ENCODE data around the gene FGD5. TPM values are rescaled to one million over a fixed set of nuclear protein-coding genes. Genes with fewer than 3 reads are reported as not detected.

The FGD5 gene
- total and polyA plus RNA-seq, 8 donors, result 1.2 to 34.1 (median 9.0) TPM

- Histone ChIP-seq H3K36me3 (peaks cover 0 to 11% (median 5%) of the 10 kb centered on the region in 4 donors), H3K27me3 (peaks cover 0 to 6% (median 0%) of the 10 kb centered on the region in 3 donors), H3K27ac (no peak overlapping the region), H3K4me1 (peaks cover 0 to 10% (median 0%) of the 10 kb centered on the region in 4 donors), H3K4me3 (no peak overlapping the region), H3K9me3 (no peaks in the 10 kb centered on the region)
- WGBS, 5 donors, result 76 to 85% (median 83%) methylated on average over 12 to 14 of the region's 14 CpGs
- intact Hi-C loops (cut with DNase I; ENCODE audit: low total_unique reads), result no loop called here
- TF ChIP-seq POLR2AphosphoS5 (IDR thresholded peaks at IDR 0.05) (no peak), POLR2A (IDR thresholded peaks at IDR 0.05) (no peak), CTCF (IDR thresholded peaks at IDR 0.05) (no peak), EP300 (IDR thresholded peaks at IDR 0.05) (no peak)
- peak in 1 of 2 donors; percentile 11 for DNase-seq
These were observed 95.4 kb downstream of the FGD5 start for GRCh38 chr3:14913926-14914778.

DNA sequence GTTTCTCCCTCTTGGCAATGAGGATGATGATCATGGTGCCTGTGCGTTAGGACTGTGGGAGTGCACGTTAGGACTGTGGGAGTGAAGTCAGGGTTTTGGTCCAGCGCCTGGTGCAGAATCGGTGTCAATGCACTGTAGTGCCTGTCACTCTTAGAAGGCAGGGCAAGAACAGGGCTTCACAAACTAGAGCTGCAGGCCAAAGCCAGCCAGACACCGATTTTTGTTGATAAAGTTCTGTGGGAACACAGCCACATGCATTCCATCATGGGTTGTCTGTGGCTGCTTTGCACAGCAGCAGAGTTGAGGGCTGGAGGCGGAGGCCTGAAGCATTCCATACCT, 96.0 kb downstream of the FGD5 start:
- peak in 1 of 2 donors; percentile 16 for DNase-seq
- Histone ChIP-seq H3K27me3 (peaks cover 0 to 6% (median 0%) of the 10 kb centered on the region in 3 donors), H3K4me3 (no peak overlapping the region), H3K27ac (no peak overlapping the region), H3K9me3 (no peaks in the 10 kb centered on the region), H3K36me3 (peaks cover 0 to 11% (median 5%) of the 10 kb centered on the region in 4 donors), H3K4me1 (peaks cover 0 to 10% (median 0%) of the 10 kb centered on the region in 4 donors)
- intact Hi-C loops (cut with DNase I; ENCODE audit: low total_unique reads), result no loop called here
- WGBS, 5 donors, result 60 to 73% (median 69%) methylated on average over 6 of the region's 6 CpGs
- TF ChIP-seq POLR2A (IDR thresholded peaks at IDR 0.05), result no peak
- no peak for TF ChIP-seq EP300 (IDR thresholded peaks at IDR 0.05)
- no peak for TF ChIP-seq POLR2AphosphoS5 (IDR thresholded peaks at IDR 0.05)
- no peak for TF ChIP-seq CTCF (IDR thresholded peaks at IDR 0.05)

DNA sequence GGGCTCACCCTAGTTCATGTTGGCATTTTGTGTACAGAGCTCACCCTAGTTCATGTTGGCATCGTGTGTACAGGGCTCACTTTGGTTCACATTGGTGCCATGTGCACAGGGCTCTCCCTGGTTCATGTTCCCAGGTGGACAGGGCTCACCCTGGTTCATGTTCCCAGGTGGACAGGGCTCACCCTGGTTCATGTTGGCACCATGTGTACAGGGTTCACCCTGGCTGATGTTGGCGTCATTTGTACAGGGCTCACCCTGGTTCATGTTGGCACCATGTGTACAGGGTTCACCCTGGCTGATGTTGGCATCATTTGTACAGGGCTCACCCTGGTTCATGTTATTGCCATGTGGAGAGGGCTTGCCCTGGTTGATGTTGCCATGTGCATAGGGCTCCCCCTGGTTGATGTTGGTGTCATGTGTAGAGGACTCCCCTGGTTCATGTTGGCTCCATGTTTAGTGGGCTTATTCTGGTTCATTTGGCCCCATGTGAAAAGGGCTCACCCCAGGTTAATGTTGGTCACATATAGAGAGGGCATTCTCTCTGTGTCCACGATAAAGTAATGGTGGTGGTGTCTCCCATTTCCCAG, 97.0 kb downstream of the FGD5 start:
- TF ChIP-seq EP300 (IDR thresholded peaks at IDR 0.05) (no peak), CTCF (IDR thresholded peaks at IDR 0.05) (peak in 2 of 7 experiments; percentile 33 to 45), POLR2AphosphoS5 (IDR thresholded peaks at IDR 0.05) (no peak), POLR2A (IDR thresholded peaks at IDR 0.05) (no peak)
- no peak overlapping the region for H3K27ac ChIP-seq
- intact Hi-C loops (cut with DNase I; ENCODE audit: low total_unique reads), result no loop called here
- H3K9me3 ChIP-seq, result no peaks in the 10 kb centered on the region
- H3K27me3 ChIP-seq, result peaks cover 0 to 6% (median 0%) of the 10 kb centered on the region in 3 donors
- no peak overlapping the region for H3K4me3 ChIP-seq
- peak; percentile 1 to 58 for DNase-seq
- H3K36me3 ChIP-seq, result peaks cover 0 to 10% (median 4%) of the 10 kb centered on the region in 4 donors
- H3K4me1 ChIP-seq, result peaks cover 0 to 11% (median 2%) of the 10 kb centered on the region in 4 donors
- 64 to 96% (median 84%) methylated on average over 2 to 3 of the region's 3 CpGs for WGBS, 5 donors

GRCh38 chr3:14918356-14918860, 99.6 kb downstream of the FGD5 start:
- Histone ChIP-seq H3K4me1 (peaks cover 0 to 18% (median 9%) of the 10 kb centered on the region in 4 donors), H3K9me3 (no peaks in the 10 kb centered on the region), H3K4me3 (no peak overlapping the region), H3K27ac (no peak overlapping the region), H3K27me3 (peaks cover 0 to 6% (median 0%) of the 10 kb centered on the region in 3 donors), H3K36me3 (peaks cover 0 to 14% (median 3%) of the 10 kb centered on the region in 4 donors)
- intact Hi-C loops (cut with DNase I; ENCODE audit: low total_unique reads), result no loop called here
- no peak for TF ChIP-seq EP300 (IDR thresholded peaks at IDR 0.05)
- no peak for TF ChIP-seq POLR2AphosphoS5 (IDR thresholded peaks at IDR 0.05)
- no peak for TF ChIP-seq POLR2A (IDR thresholded peaks at IDR 0.05)
- TF ChIP-seq CTCF (IDR thresholded peaks at IDR 0.05), result no peak
- WGBS, 5 donors, result 82 to 84% (median 83%) methylated on average over 13 of the region's 13 CpGs
- no peak for DNase-seq

Measured in stomach (tissue), 9 donors.